ENCODE data around the gene KRT3. TPM values are rescaled to one million over a fixed set of nuclear protein-coding genes. Genes with fewer than 3 reads are reported as not detected.

The KRT3 gene
- total and polyA plus RNA-seq, 10 donors, result not detected

GRCh38 chr12:52794479-52795331, 1.2 kb downstream of the KRT3 start:
- 59 to 80% (median 74%) methylated on average over 4 to 5 of the region's 5 CpGs for WGBS, 5 donors
- TF ChIP-seq POLR2A (IDR thresholded peaks at IDR 0.05) (no peak), CTCF (IDR thresholded peaks at IDR 0.05 in 8 of 11, conservative IDR thresholded peaks at IDR 0.05 in 3 of 11) (no peak)

GRCh38 chr12:52792185-52793029, 3.5 kb downstream of the KRT3 start:
- intact Hi-C loops (cut with DNase I; ENCODE audit: low total_unique reads), result no loop called here
- no peak overlapping the region for H3K4me3 ChIP-seq
- no peaks in the 10 kb centered on the region for H3K36me3 ChIP-seq
- peaks cover 0 to 9% (median 3%) of the 10 kb centered on the region in 6 donors for H3K4me1 ChIP-seq
- DNase-seq, result peak; percentile 49
- no peaks in the 10 kb centered on the region for H3K9me3 ChIP-seq
- WGBS, 5 donors, result 70 to 91% (median 78%) methylated on average over 8 to 10 of the region's 10 CpGs
- no peak for TF ChIP-seq POLR2AphosphoS5 (IDR thresholded peaks at IDR 0.05)
- no peak for TF ChIP-seq CTCF (IDR thresholded peaks at IDR 0.05 in 8 of 11, conservative IDR thresholded peaks at IDR 0.05 in 3 of 11)
- no peak for TF ChIP-seq POLR2A (IDR thresholded peaks at IDR 0.05)
- no peak overlapping the region for H3K27ac ChIP-seq
- H3K27me3 ChIP-seq (replicated peaks in 1 of 7), result peaks cover 0 to 51% (median 17%) of the 10 kb centered on the region in 7 donors

More at GRCh38 chr12:52794479-52795331, 1.2 kb downstream of the KRT3 start:
- no peak overlapping the region for H3K4me3 ChIP-seq
- intact Hi-C loops (cut with DNase I; ENCODE audit: low total_unique reads), result no loop called here
- no peak overlapping the region for H3K27ac ChIP-seq
- no peaks in the 10 kb centered on the region for H3K9me3 ChIP-seq
- peaks cover 0 to 29% (median 10%) of the 10 kb centered on the region in 7 donors for H3K27me3 ChIP-seq (replicated peaks in 1 of 7)
- DNase-seq, result peak; percentile 27
- H3K36me3 ChIP-seq, result no peaks in the 10 kb centered on the region
- peaks cover 0 to 9% (median 3%) of the 10 kb centered on the region in 6 donors for H3K4me1 ChIP-seq

GRCh38 chr12:52791271-52792184, 4.4 kb downstream of the KRT3 start:
- 72 to 92% (median 89%) methylated on average over 5 to 12 of the region's 12 CpGs for WGBS, 5 donors
- peak; percentile 58 for DNase-seq
- no peak for TF ChIP-seq POLR2AphosphoS5 (IDR thresholded peaks at IDR 0.05)
- no peak for TF ChIP-seq CTCF (IDR thresholded peaks at IDR 0.05 in 8 of 11, conservative IDR thresholded peaks at IDR 0.05 in 3 of 11)
- no peak for TF ChIP-seq POLR2A (IDR thresholded peaks at IDR 0.05)
- Histone ChIP-seq H3K4me3 (no peak overlapping the region), H3K4me1 (peaks cover 0 to 9% (median 3%) of the 10 kb centered on the region in 6 donors), H3K9me3 (no peaks in the 10 kb centered on the region), H3K27me3 (replicated peaks in 1 of 7) (peaks cover 0 to 51% (median 17%) of the 10 kb centered on the region in 7 donors), H3K36me3 (no peaks in the 10 kb centered on the region), H3K27ac (no peak overlapping the region)
- intact Hi-C loops (cut with DNase I; ENCODE audit: low total_unique reads), result no loop called here

Measured in spleen (tissue), 11 donors.